LNCAP (cell line): Measurements from ENCODE around the gene CCDC197.

Experiments used
- TF ChIP-seq, protein P1 (sequence below): fragments of 450-650 bp; IDR thresholded peaks from 2 replicates; pipeline ENCODE4 v1.5.1; 2017; ENCODE audit warnings: mild to moderate bottlenecking

The CCDC197 gene

DNA sequence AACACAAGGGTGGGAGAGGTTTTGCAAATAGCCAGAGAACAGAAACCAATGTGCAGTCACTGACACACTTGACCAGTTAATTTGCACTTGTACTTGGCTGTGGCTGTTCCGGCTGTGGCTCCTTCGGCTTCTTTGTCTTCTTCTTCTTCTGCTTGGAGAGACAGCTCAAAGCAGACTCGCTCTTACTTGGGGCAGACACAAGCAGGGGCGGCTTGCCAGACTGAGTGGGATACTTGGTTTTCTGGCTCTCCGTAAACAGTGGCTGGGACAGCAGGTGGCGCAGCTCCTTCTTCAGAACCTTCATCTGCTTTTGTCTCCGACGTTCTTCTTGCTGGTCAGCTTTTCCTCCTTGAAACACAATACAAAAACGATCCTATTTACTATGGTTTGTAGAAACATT is 54.0 kb downstream of the CCDC197 start:
- TF ChIP-seq, protein P1, sequence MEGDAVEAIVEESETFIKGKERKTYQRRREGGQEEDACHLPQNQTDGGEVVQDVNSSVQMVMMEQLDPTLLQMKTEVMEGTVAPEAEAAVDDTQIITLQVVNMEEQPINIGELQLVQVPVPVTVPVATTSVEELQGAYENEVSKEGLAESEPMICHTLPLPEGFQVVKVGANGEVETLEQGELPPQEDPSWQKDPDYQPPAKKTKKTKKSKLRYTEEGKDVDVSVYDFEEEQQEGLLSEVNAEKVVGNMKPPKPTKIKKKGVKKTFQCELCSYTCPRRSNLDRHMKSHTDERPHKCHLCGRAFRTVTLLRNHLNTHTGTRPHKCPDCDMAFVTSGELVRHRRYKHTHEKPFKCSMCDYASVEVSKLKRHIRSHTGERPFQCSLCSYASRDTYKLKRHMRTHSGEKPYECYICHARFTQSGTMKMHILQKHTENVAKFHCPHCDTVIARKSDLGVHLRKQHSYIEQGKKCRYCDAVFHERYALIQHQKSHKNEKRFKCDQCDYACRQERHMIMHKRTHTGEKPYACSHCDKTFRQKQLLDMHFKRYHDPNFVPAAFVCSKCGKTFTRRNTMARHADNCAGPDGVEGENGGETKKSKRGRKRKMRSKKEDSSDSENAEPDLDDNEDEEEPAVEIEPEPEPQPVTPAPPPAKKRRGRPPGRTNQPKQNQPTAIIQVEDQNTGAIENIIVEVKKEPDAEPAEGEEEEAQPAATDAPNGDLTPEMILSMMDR: peak; percentile 38; the same call in 1 of the 2 replicates

DNA sequence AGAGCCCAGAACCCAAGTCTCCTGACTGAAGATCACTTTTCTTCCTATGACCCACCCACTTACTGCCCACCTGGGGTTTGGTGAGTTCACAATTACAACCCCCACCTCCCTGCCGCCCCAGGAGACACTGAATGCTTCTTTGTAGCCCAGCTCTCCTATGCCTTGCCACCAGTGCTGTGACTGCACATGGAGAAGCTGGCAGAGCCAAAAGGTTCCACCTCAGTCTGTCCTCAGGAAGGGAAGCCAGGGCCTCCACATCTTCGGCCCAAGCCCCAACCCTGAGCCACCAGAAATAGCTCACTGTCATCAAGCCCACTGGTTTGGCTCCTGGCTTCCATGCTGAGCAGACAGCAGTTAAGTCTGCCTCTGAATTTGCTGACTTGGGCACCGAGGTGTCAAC is 54.7 kb downstream of the CCDC197 start:
- TF ChIP-seq, protein P1: no peak

DNA sequence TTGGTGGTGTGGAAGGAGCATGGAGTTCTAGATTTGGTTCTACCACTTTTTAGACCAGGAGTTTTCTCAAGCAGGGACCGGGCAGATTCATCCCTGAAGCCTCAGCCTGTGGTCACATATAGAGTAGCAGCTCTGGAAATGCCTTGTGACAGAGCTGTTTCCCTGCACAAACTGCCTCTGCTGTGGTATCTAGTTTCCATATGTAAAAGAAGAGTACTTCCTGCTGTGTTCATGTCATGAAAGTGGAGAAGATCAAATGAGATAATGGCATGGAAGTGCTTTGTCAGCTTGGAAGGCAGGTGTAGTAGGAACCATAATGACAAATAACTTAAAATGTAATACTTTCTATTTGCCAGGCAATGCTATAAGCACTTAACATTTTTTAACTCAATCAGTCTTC is 55.1 kb downstream of the CCDC197 start:
- TF ChIP-seq, protein P1: no peak

DNA sequence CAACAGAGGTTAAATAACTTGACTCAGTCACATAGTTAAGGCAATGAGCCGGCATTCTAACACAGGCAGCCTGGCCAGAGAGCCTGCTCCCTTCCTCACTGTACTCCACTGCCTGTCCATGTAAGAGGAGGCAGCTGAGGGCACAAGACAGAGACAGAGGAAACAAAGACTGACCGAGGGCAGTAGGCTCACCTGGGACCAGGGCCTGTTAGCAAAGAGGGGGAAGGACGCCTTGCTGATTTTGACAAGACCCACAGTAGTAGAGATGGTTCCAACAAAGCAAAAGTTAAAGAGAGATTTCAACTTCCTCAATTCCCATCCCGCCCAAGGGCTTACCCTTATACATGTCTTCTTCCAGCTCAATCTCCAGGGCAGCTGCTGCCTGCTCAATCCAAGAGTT is 55.6 kb downstream of the CCDC197 start:
- TF ChIP-seq, protein P1: no peak

DNA sequence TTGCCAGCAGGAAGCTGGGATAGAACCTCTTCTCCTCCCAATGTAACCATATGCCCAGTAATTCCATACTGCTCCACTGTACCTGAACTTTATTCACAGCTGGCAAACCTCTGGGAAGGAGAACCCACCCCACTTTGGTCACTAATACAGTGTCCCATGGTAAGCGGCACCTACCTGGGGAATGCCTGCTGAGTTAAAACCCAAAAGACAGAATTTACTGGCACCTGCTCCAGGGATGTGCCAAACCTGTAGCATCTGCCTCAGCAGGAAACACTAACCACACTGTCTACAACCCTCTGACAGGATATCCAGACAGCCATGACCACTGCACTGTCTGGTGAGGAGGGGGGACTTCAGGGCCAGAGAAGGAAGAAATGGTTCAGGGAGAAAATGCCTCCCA is 57.3 kb downstream of the CCDC197 start:
- TF ChIP-seq, protein P1: no peak

DNA sequence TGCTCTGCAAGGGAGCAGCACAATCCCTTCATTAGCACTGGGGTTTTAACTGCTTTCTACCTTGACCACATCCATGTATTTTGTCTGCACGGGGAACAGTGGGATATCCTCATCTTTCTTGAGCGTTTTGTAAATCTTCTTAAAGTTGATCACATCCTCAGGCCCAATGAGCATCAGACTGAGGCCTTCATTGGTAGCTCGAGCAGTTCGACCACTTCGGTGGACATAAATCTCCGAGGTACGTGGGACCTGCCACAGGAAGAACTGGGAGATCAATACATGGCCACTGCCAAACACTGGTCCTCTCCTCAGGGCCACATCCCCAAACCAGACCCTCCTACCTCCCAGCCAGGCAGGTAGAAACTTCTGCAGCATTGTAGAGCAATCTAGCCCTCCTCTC is 57.8 kb downstream of the CCDC197 start:
- TF ChIP-seq, protein P1: no peak

DNA sequence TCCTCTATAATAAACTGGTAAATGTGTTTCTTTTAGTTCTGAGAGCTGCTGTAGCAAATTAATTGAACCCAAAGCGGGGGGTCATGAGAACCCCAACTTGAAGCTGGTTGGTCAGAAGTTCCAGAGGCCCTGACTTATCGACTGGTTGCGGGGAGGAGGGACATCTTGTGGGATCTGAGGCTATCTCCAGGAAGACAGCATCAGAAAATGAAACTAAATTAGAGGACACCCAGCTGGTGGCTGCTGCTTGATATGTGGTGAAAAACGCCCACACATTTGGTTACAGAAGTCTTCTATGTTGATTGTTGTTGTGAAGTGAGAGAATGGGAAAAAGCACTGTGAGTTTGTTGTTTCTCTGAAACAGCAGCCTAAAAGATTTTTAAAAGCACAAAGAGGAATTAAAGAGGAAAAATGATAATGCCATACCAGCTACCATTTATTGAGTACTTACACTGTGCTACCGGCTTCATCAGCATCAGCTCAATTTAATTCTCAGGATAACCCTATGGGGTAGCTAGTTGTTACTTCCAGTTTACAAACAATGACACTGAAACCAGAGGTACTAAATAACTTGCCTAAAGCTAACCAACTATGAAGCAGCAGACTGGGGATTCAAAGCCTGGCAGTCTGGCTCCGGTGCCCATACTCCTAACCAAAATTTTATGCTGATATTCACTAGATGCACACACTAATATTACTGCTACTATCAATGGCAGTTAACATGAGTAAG is 59.6 kb downstream of the CCDC197 start:
- TF ChIP-seq, protein P1: no peak
